Keratinocyte (primary cell): Measurements from ENCODE around the gene SACS. TPM values are rescaled to one million over a fixed set of nuclear protein-coding genes. Genes with fewer than 3 reads are reported as not detected.

ENCODE experiments used
- DNase-seq: peaks from one replicate; pipeline ENCODE4 v3.0.0-alpha.2; 2011; ENCODE audit warnings: low read depth, missing footprints, low spot score
- FAIRE-seq: peaks from 2 replicates; lab custom pipeline; 2011; peaks lifted over from hg19 to GRCh38; lab: Jason Lieb, UNC
- H2AFZ ChIP-seq: 2 replicates; pipeline ENCODE4 v1.6.0; 2012; ENCODE audit warnings: low read length, control low read depth, inconsistent platforms; ENCODE audit not compliant: control insufficient read depth
- H3K27ac ChIP-seq: 2 replicates; pipeline ENCODE4 v1.5.1; 2011; ENCODE audit warnings: low read length; ENCODE audit not compliant: control insufficient read depth, insufficient read depth
- H3K27me3 ChIP-seq: 3 replicates; pipeline ENCODE4 v1.6.0; 2011; ENCODE audit warnings: low read length; ENCODE audit not compliant: control insufficient read depth, insufficient read depth; ENCODE audit errors: extremely low read depth
- H3K36me3 ChIP-seq, 2 experiments: 2 replicates in 1 of 2; 3 replicates in 1 of 2; pipeline ENCODE4 v1.5.1; 2011; ENCODE audit warnings: low read length in 2 of 2, mild to moderate bottlenecking in 1 of 2; ENCODE audit not compliant: control insufficient read depth in 2 of 2, insufficient read depth in 2 of 2; ENCODE audit errors: extremely low read depth in 1 of 2
- H3K4me1 ChIP-seq: 3 replicates; pipeline ENCODE4 v1.5.1; 2011; ENCODE audit warnings: low read length; ENCODE audit not compliant: control insufficient read depth, insufficient read depth; ENCODE audit errors: extremely low read depth
- H3K4me2 ChIP-seq: 3 replicates; pipeline ENCODE4 v1.6.0; 2011; ENCODE audit warnings: low read depth, low read length; ENCODE audit not compliant: control insufficient read depth, insufficient read depth; ENCODE audit errors: extremely low read depth
- H3K4me3 ChIP-seq, 3 experiments: fragments of 200-600 bp in 1 of 3; sonication (generic) in 1 of 3; 2 replicates in 2 of 3; 3 replicates in 1 of 3; pipeline ENCODE4 v1.5.1; 2011 to 2016; ENCODE audit warnings: low read length in 3 of 3, mild to moderate bottlenecking in 3 of 3, control low read depth in 2 of 3, inconsistent platforms in 1 of 3, low read depth in 1 of 3, mixed read lengths in 1 of 3, mixed run types in 1 of 3, moderate library complexity in 1 of 3; ENCODE audit not compliant: control insufficient read depth in 2 of 3, insufficient read depth in 2 of 3; ENCODE audit errors: extremely low read depth in 1 of 3
- H3K79me2 ChIP-seq: 2 replicates; pipeline ENCODE4 v1.6.0; 2012; ENCODE audit warnings: low read length; ENCODE audit not compliant: control insufficient read depth, insufficient read depth
- H3K9ac ChIP-seq: 3 replicates; pipeline ENCODE4 v1.6.0; 2011; ENCODE audit warnings: low read length; ENCODE audit not compliant: control insufficient read depth, insufficient read depth; ENCODE audit errors: extremely low read depth
- H3K9me1 ChIP-seq: 3 replicates; pipeline ENCODE4 v1.6.0; 2011; ENCODE audit warnings: low read length; ENCODE audit not compliant: control insufficient read depth, insufficient read depth; ENCODE audit errors: extremely low read depth
- H3K9me3 ChIP-seq: 2 replicates; pipeline ENCODE4 v1.5.1; 2012; ENCODE audit warnings: low read depth, low read length; ENCODE audit not compliant: control insufficient read depth
- H4K20me1 ChIP-seq: 3 replicates; pipeline ENCODE4 v1.6.0; 2011; ENCODE audit warnings: low read length; ENCODE audit not compliant: control insufficient read depth, insufficient read depth; ENCODE audit errors: extremely low read depth
- CTCF ChIP-seq, 3 experiments: IDR thresholded peaks in 1 of 3; conservative IDR thresholded peaks in 1 of 3; optimal IDR thresholded peaks in 1 of 3; 2 replicates in 2 of 3; 3 replicates in 1 of 3; pipeline versions ENCODE3 to v1.5.1; 2011; ENCODE audit warnings: low read length in 3 of 3, mild to moderate bottlenecking in 3 of 3, moderate library complexity in 2 of 3, control low read depth in 1 of 3, inconsistent platforms in 1 of 3; ENCODE audit not compliant: insufficient read depth in 2 of 3; ENCODE audit errors: extremely low read depth in 1 of 3
- EZH2 ChIP-seq: IDR thresholded peaks from one replicate; pipeline ENCODE4 v1.6.1; 2012; ENCODE audit warnings: inconsistent platforms, mild to moderate bottlenecking, low read length, moderate library complexity
- dilution Hi-C: fragments of 300-500 bp; cut with MboI; formaldehyde crosslinking; loops from one replicate; pipeline ENCODE4 v1.7.0; 2020; ENCODE audit warnings: low sequenced_read_pairs; ENCODE audit not compliant: extremely low pct_ligation_motif_present
- polyA plus RNA-seq, 5 experiments: library from polyadenylated mRNA; depleted of rRNA in 3 of 5; stranded (reverse) in 3 of 5; stranded (forward) in 1 of 5; unstranded in 1 of 5; fragments of >200 nt; gene quantifications; 1 replicate in 1 of 5; 2 replicates in 3 of 5; 3 replicates in 1 of 5; pipeline versions ENCODE4 v1.2.1 to v1.2.3, GENCODE V29; 2011 to 2012; ENCODE audit warnings: missing spikeins in 2 of 5, low read depth in 1 of 5, low replicate concordance in 1 of 5

Gene SACS
- polyA plus RNA-seq, 1 donor (not counting 4 experiments of a cell fraction or from before 2014, with no cell fraction given): 13.5 TPM

- no peak overlapping the region for H3K4me2 ChIP-seq
- DNase-seq: no peak
- H3K9ac ChIP-seq: no peak overlapping the region
- H3K4me3 ChIP-seq: no peak overlapping the region
- no peak for FAIRE-seq
- no peaks in the 10 kb centered on the region for H4K20me1 ChIP-seq
- H3K27me3 ChIP-seq: no peaks in the 10 kb centered on the region
- dilution Hi-C loops: no loop called here
- H3K4me1 ChIP-seq: peaks cover 6% of the 10 kb centered on the region
- no peaks in the 10 kb centered on the region for H3K79me2 ChIP-seq
- no peak for TF ChIP-seq EZH2
- TF ChIP-seq CTCF (optimal IDR thresholded peaks at IDR 0.05 in 1 of 3, IDR thresholded peaks at IDR 0.05 in 1 of 3, conservative IDR thresholded peaks at IDR 0.05 in 1 of 3; ENCODE audit: extremely low read depth in 1 of 3, insufficient read depth in 2 of 3, low read length in 3 of 3): no peak
- no peaks in the 10 kb centered on the region for H3K9me3 ChIP-seq
- no peak overlapping the region for H2AFZ ChIP-seq
- no peaks in the 10 kb centered on the region for H3K36me3 ChIP-seq
- H3K27ac ChIP-seq: no peak overlapping the region
- no peaks in the 10 kb centered on the region for H3K9me1 ChIP-seq
Measured at GRCh38 chr13:23411706-23412105, 21.8 kb downstream of the SACS start.

- Histone ChIP-seq H3K36me3 (no peaks in the 10 kb centered on the region), H2AFZ (no peak overlapping the region), H3K79me2 (no peaks in the 10 kb centered on the region), H3K9me1 (no peaks in the 10 kb centered on the region), H3K9me3 (no peaks in the 10 kb centered on the region), H3K9ac (no peak overlapping the region), H3K27me3 (no peaks in the 10 kb centered on the region), H3K4me2 (no peak overlapping the region), H3K4me3 (no peak overlapping the region), H4K20me1 (no peaks in the 10 kb centered on the region), H3K4me1 (peaks cover 6% of the 10 kb centered on the region), H3K27ac (no peak overlapping the region)
- TF ChIP-seq CTCF (optimal IDR thresholded peaks at IDR 0.05 in 1 of 3, IDR thresholded peaks at IDR 0.05 in 1 of 3, conservative IDR thresholded peaks at IDR 0.05 in 1 of 3; ENCODE audit: extremely low read depth in 1 of 3, insufficient read depth in 2 of 3, low read length in 3 of 3): no peak
- TF ChIP-seq EZH2: no peak
- dilution Hi-C loops: no loop called here
- FAIRE-seq (no peak), DNase-seq (no peak)
Measured at GRCh38 chr13:23411220-23411619, 22.3 kb downstream of the SACS start.
